ENCODE data around the gene LRMDA. TPM values are rescaled to one million over a fixed set of nuclear protein-coding genes. Genes with fewer than 3 reads are reported as not detected.

The LRMDA gene
- total RNA-seq, 2 experiments from 2014 or later: not detected

DNA sequence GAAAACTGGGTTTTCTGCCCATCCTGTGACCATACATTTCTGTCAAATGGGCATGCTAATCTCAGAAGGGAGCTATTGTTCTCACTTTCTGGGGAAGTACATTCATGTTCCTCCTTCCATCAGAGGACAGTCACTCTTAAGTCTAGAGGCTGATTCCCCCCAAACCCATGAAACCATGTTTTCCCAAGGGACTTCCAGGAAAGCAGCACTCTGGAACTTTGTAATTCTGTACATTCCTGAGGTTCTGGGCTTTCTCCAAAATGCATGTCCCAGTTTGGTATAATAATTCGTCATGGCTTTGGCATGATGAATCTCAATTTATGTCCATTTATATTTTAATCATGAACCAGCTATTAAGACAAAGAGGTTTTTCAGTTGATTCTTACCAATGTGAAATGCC, 688.1 kb downstream of the LRMDA start:
- H3K79me2 ChIP-seq (ENCODE audit: insufficient read depth, low read depth, low read length): no peaks in the 10 kb centered on the region
- no peaks in the 10 kb centered on the region for H3K36me3 ChIP-seq (ENCODE audit: insufficient read depth, low read length)
- no peaks in the 10 kb centered on the region for H3K9me3 ChIP-seq (ENCODE audit: low read length)
- no peak overlapping the region for H2AFZ ChIP-seq (ENCODE audit: low read length)
- no TSS peak for BruUV-seq (replicated peaks)
- no peak overlapping the region for H3K27ac ChIP-seq (ENCODE audit: low read depth, low read length, poor library complexity, severe bottlenecking)
- no peak overlapping the region for H3K4me3 ChIP-seq (ENCODE audit: low read depth, low read length, poor library complexity, severe bottlenecking)
- no peak for DNase-seq (ENCODE audit: low spot score)
- H3K4me1 ChIP-seq (ENCODE audit: insufficient read depth, low read length, poor library complexity, severe bottlenecking): no peaks in the 10 kb centered on the region
- ChIA-PET CTCF (ENCODE audit: unreplicated experiment) (no interaction called here), POLR2A (interaction anchor here (0.7 kb wide), 1 partner anchor 1377 kb away, joined by 3 read pairs; no protein-coding TSS in a partner anchor)
- H3K4me2 ChIP-seq (ENCODE audit: low read length): no peak overlapping the region
- TF ChIP-seq, protein P1, sequence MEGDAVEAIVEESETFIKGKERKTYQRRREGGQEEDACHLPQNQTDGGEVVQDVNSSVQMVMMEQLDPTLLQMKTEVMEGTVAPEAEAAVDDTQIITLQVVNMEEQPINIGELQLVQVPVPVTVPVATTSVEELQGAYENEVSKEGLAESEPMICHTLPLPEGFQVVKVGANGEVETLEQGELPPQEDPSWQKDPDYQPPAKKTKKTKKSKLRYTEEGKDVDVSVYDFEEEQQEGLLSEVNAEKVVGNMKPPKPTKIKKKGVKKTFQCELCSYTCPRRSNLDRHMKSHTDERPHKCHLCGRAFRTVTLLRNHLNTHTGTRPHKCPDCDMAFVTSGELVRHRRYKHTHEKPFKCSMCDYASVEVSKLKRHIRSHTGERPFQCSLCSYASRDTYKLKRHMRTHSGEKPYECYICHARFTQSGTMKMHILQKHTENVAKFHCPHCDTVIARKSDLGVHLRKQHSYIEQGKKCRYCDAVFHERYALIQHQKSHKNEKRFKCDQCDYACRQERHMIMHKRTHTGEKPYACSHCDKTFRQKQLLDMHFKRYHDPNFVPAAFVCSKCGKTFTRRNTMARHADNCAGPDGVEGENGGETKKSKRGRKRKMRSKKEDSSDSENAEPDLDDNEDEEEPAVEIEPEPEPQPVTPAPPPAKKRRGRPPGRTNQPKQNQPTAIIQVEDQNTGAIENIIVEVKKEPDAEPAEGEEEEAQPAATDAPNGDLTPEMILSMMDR (conservative IDR thresholded peaks at IDR 0.05; ENCODE audit: low read length): no peak
- no peak for TF ChIP-seq EZH2phosphoT487 (IDR thresholded peaks at IDR 0.05; ENCODE audit: borderline replicate concordance, low read depth, low read length)
- intact Hi-C loops (cut with micrococcal nuclease; ENCODE audit: unreplicated experiment): no loop called here
- no peaks in the 10 kb centered on the region for H4K20me1 ChIP-seq (ENCODE audit: insufficient read depth, low read length)
- no peaks in the 10 kb centered on the region for H3K9me2 ChIP-seq (ENCODE audit: insufficient read depth, low read length)

DNA sequence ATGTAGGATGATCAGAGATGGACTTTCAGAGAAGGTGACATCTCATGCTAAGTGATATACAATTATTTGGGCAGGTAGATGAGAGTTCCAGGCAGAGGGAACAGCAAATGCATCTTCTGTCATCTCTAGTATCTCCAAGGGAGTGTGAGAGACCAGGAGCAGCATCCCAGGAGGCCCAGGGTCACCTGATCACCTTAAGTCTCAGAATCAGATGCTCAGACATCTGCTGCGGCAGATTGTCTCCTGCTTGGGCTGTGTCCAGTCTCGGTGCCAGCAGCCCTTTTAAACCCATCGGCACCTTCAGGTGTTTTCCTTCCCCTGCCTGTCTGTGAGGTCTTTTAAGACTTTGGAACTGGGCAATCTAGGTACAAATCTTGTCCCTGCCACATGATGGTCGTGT, 690.6 kb downstream of the LRMDA start:
- BruUV-seq (replicated peaks): no TSS peak
- H3K9me3 ChIP-seq (ENCODE audit: low read length): no peaks in the 10 kb centered on the region
- no peak overlapping the region for H2AFZ ChIP-seq (ENCODE audit: low read length)
- ChIA-PET POLR2A (no interaction called here), CTCF (ENCODE audit: unreplicated experiment) (no interaction called here)
- H3K9me2 ChIP-seq (ENCODE audit: insufficient read depth, low read length): no peaks in the 10 kb centered on the region
- DNase-seq (ENCODE audit: low spot score): no peak
- no peak for TF ChIP-seq EZH2phosphoT487 (IDR thresholded peaks at IDR 0.05; ENCODE audit: borderline replicate concordance, low read depth, low read length)
- TF ChIP-seq, protein P1 (conservative IDR thresholded peaks at IDR 0.05; ENCODE audit: low read length): no peak
- H3K4me3 ChIP-seq (ENCODE audit: low read depth, low read length, poor library complexity, severe bottlenecking): no peak overlapping the region
- no peak overlapping the region for H3K4me2 ChIP-seq (ENCODE audit: low read length)
- H3K36me3 ChIP-seq (ENCODE audit: insufficient read depth, low read length): no peaks in the 10 kb centered on the region
- H3K27ac ChIP-seq (ENCODE audit: low read depth, low read length, poor library complexity, severe bottlenecking): no peak overlapping the region
- no peaks in the 10 kb centered on the region for H3K79me2 ChIP-seq (ENCODE audit: insufficient read depth, low read depth, low read length)
- no peaks in the 10 kb centered on the region for H3K4me1 ChIP-seq (ENCODE audit: insufficient read depth, low read length, poor library complexity, severe bottlenecking)
- intact Hi-C loops (cut with micrococcal nuclease; ENCODE audit: unreplicated experiment): no loop called here
- H4K20me1 ChIP-seq (ENCODE audit: insufficient read depth, low read length): no peaks in the 10 kb centered on the region

DNA sequence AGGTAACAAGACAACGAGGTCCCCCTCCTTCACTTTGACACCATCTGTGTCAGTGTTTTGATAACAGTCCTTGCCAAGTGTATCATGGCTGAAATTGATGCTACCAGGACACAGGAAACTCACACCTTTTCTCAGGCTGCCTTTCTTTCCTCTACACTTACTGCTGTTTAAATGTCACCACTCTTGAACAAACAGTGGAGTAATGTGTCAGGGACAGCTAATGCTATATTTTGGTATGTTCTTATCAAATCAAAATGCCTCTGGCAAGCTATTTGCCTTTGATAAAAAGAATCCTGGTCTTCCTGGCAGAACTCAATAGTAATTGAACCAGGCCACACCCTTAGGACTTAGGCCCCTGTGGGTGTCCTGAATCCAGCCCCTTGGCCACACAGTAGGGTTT, 692.9 kb downstream of the LRMDA start:
- no peak overlapping the region for H2AFZ ChIP-seq (ENCODE audit: low read length)
- TF ChIP-seq, protein P1 (conservative IDR thresholded peaks at IDR 0.05; ENCODE audit: low read length): no peak
- no peak for TF ChIP-seq EZH2phosphoT487 (IDR thresholded peaks at IDR 0.05; ENCODE audit: borderline replicate concordance, low read depth, low read length)
- no peaks in the 10 kb centered on the region for H3K4me1 ChIP-seq (ENCODE audit: insufficient read depth, low read length, poor library complexity, severe bottlenecking)
- H3K36me3 ChIP-seq (ENCODE audit: insufficient read depth, low read length): no peaks in the 10 kb centered on the region
- no TSS peak for BruUV-seq (replicated peaks)
- no peak overlapping the region for H3K27ac ChIP-seq (ENCODE audit: low read depth, low read length, poor library complexity, severe bottlenecking)
- ChIA-PET CTCF (ENCODE audit: unreplicated experiment) (no interaction called here), POLR2A (no interaction called here)
- no peak overlapping the region for H3K4me2 ChIP-seq (ENCODE audit: low read length)
- intact Hi-C loops (cut with micrococcal nuclease; ENCODE audit: unreplicated experiment): no loop called here
- no peak overlapping the region for H3K4me3 ChIP-seq (ENCODE audit: low read depth, low read length, poor library complexity, severe bottlenecking)
- H3K9me2 ChIP-seq (ENCODE audit: insufficient read depth, low read length): no peaks in the 10 kb centered on the region
- no peak for DNase-seq (ENCODE audit: low spot score)
- H3K79me2 ChIP-seq (ENCODE audit: insufficient read depth, low read depth, low read length): no peaks in the 10 kb centered on the region
- H4K20me1 ChIP-seq (ENCODE audit: insufficient read depth, low read length): no peaks in the 10 kb centered on the region
- H3K9me3 ChIP-seq (ENCODE audit: low read length): no peaks in the 10 kb centered on the region

Data from OCI-LY7 (cell line).